ENCODE measurements around the gene NAA38.

NAA38 gene

GRCh38 chr17:7833011-7833794 lies 24.2 kb downstream of the NAA38 start:
- peak overlapping the region; percentile 74 for H3K4me3 ChIP-seq (ENCODE audit: low read depth, low read length)
- TF ChIP-seq CTCF (IDR thresholded peaks at IDR 0.05; ENCODE audit: low read depth, low read length), result no peak
- in situ Hi-C loops (cut with HindIII; ENCODE audit: low sequenced_read_pairs), result no loop called here

GRCh38 chr17:7832431-7832830 lies 24.9 kb downstream of the NAA38 start:
- no peak overlapping the region for H3K4me3 ChIP-seq (ENCODE audit: low read depth, low read length)
- TF ChIP-seq CTCF (IDR thresholded peaks at IDR 0.05; ENCODE audit: low read depth, low read length), result no peak
- no peak for DNase-seq (ENCODE audit: low read depth, low spot score)
- in situ Hi-C loops (cut with HindIII; ENCODE audit: low sequenced_read_pairs), result no loop called here

More at GRCh38 chr17:7833011-7833794, 24.2 kb downstream of the NAA38 start:
- no peak for DNase-seq (ENCODE audit: low read depth, low spot score)

- no peak for DNase-seq (ENCODE audit: low read depth, low spot score)
- TF ChIP-seq CTCF (IDR thresholded peaks at IDR 0.05; ENCODE audit: low read depth, low read length), result no peak
- no peak overlapping the region for H3K4me3 ChIP-seq (ENCODE audit: low read depth, low read length)
- in situ Hi-C loops (cut with HindIII; ENCODE audit: low sequenced_read_pairs), result no loop called here
These were observed 26.1 kb downstream of the NAA38 start for GRCh38 chr17:7831233-7831632.

GRCh38 chr17:7830616-7831015 lies 26.7 kb downstream of the NAA38 start:
- H3K4me3 ChIP-seq (ENCODE audit: low read depth, low read length), result no peak overlapping the region
- DNase-seq (ENCODE audit: low read depth, low spot score), result no peak
- in situ Hi-C loops (cut with HindIII; ENCODE audit: low sequenced_read_pairs), result no loop called here
- TF ChIP-seq CTCF (IDR thresholded peaks at IDR 0.05; ENCODE audit: low read depth, low read length), result no peak

- in situ Hi-C loops (cut with HindIII; ENCODE audit: low sequenced_read_pairs), result no loop called here
- TF ChIP-seq CTCF (IDR thresholded peaks at IDR 0.05; ENCODE audit: low read depth, low read length), result no peak
- H3K4me3 ChIP-seq (ENCODE audit: low read depth, low read length), result no peak overlapping the region
- no peak for DNase-seq (ENCODE audit: low read depth, low spot score)
These were observed 32.0 kb downstream of the NAA38 start for GRCh38 chr17:7825206-7825990.

GRCh38 chr17:7824021-7824924 lies 33.1 kb downstream of the NAA38 start:
- no peak for TF ChIP-seq CTCF (IDR thresholded peaks at IDR 0.05; ENCODE audit: low read depth, low read length)
- no peak overlapping the region for H3K4me3 ChIP-seq (ENCODE audit: low read depth, low read length)
- no peak for DNase-seq (ENCODE audit: low read depth, low spot score)
- in situ Hi-C loops (cut with HindIII; ENCODE audit: low sequenced_read_pairs), result no loop called here
